T-helper 17 cell (primary cell): ENCODE results near the gene EIF4H. TPM values are rescaled to one million over a fixed set of nuclear protein-coding genes. Genes with fewer than 3 reads are reported as not detected.
"Not testable (repeated sequence)": the region's sequence is repeated elsewhere in the genome, so short reads cannot be mapped to it uniquely, and the experiment has no call there.

Source experiments
- ATAC-seq: fragments of 150-1000 bp; cut with Tn5 transposase; 2 replicates; pipeline ENCODE4 v1.10.0; 2021; ENCODE audit warnings: mild to moderate bottlenecking, moderate library complexity
- DNase-seq, 3 donors: peaks; one replicate each; pipeline versions ENCODE4 v3.0.0 to v3.0.0-alpha.2; 2020 to 2021
- H3K9me3 ChIP-seq: one replicate; pipeline ENCODE4 v1.7.0; 2013; ENCODE audit warnings: low read length, mild to moderate bottlenecking; ENCODE audit not compliant: control insufficient read depth, poor library complexity, severe bottlenecking
- H3K27ac Mint-ChIP-seq: one replicate; pipeline ENCODE4 v1.8.0; 2022; ENCODE audit warnings: mild to moderate bottlenecking, moderate library complexity, mixed read lengths
- H3K27me3 Mint-ChIP-seq: one replicate; pipeline ENCODE4 v1.8.0; 2022; ENCODE audit warnings: mixed read lengths
- H3K36me3 Mint-ChIP-seq: one replicate; pipeline ENCODE4 v1.8.0; 2022; ENCODE audit warnings: low read depth, mixed read lengths
- H3K4me1 Mint-ChIP-seq: one replicate; pipeline ENCODE4 v1.8.0; 2022; ENCODE audit warnings: mild to moderate bottlenecking, mixed read lengths
- H3K4me3 Mint-ChIP-seq: one replicate; pipeline ENCODE4 v1.8.0; 2022; ENCODE audit warnings: mild to moderate bottlenecking, moderate library complexity, mixed read lengths
- total RNA-seq, 4 donors: library from RNA in 2 of 4; stranded (reverse) in 2 of 4; gene quantifications; one replicate each; pipeline ENCODE4 v1.2.3 and lab custom pipeline; 2022 to 2026

EIF4H gene
- total RNA-seq, 2 donors from 2014 or later = 242 to 255 TPM

DNA sequence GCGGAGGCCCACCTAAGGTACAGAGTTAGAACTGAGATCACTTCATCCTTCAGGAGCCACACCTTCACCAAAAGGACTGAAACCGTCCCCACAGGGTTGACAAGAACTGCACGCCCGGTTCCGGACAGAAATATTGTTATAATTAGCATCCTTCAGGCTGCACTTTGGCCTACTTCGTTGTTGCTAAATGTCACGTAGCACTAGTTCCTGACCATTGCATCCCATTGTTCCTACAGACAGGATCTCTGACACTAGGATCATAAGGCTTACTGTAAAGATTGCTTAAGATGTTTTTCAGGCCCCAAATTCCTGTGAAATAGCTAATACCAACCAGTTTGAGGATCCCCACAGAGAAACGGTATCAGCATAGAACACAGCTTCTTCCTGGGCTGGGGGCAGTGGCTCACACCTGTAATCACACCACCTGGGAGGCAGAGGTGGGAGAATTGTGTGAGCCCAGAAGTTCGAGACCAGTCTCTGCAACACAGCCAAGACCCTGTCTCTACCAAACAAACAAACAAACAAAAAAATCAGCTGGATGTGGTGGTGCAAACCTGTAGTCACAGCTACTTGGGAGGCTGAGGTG is 18.3 kb upstream of the EIF4H start:
- no peaks in the 10 kb centered on the region for H3K4me1 Mint-ChIP-seq
- no peak for ATAC-seq
- no peak overlapping the region for H3K4me3 Mint-ChIP-seq

DNA sequence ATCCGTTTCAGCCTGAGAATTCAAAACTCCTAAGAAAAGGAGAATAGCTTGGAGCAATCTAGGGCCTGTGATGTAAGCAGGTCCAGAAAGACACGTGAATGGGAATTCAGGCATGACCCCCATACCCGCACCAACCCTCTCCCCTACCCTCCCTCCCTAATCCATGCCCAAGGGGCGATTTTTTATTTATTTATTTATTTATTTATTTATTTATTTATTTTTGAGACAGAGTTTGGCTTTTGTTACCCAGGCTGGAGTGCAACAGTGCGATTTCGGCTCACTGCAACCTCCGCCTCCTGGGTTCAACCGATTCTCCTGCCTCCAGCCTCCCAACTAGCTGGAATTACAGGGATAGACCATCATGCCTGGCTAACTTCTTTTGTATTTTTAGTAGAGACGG is 16.6 kb upstream of the EIF4H start:
- Mint-ChIP-seq H3K27ac (no peak overlapping the region), H3K4me3 (no peak overlapping the region), H3K4me1 (no peaks in the 10 kb centered on the region), H3K36me3 (no peaks in the 10 kb centered on the region), H3K27me3 (no peaks in the 10 kb centered on the region)
- no peaks in the 10 kb centered on the region for H3K9me3 ChIP-seq
- DNase-seq (no peak), ATAC-seq (no peak)

More for the DNA sequence above, 18.3 kb upstream of the EIF4H start:
- peaks cover 5% of the 10 kb centered on the region for H3K27me3 Mint-ChIP-seq
- H3K27ac Mint-ChIP-seq = no peak overlapping the region
- no peak for DNase-seq
- H3K36me3 Mint-ChIP-seq = no peaks in the 10 kb centered on the region
- H3K9me3 ChIP-seq = no peaks in the 10 kb centered on the region

DNA sequence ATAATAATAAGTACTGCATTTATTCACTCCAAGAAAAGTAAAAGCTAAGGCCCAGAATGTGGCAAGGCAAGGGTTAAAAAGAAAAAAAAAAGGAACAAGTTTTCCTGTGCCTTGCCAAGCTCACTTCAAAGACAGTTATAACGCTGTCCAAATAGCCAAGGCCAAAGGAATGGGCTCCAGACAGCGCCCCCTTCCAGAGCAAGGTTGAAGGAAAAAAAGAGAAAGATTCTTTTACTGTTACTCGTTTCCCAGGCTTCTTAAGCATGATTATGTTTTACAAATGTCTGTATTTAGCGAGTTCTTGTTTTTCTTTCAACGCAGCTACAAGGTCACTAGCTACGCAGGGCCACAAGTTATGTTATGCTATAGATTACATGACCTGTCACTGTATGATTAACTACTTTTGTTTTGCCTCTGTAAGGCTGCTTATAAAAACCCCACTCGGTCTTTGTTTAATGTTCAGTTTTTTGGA is 9.1 kb upstream of the EIF4H start:
- no peak overlapping the region for H3K27ac Mint-ChIP-seq
- H3K36me3 Mint-ChIP-seq = no peaks in the 10 kb centered on the region
- H3K9me3 ChIP-seq = no peaks in the 10 kb centered on the region
- no peaks in the 10 kb centered on the region for H3K4me1 Mint-ChIP-seq
- DNase-seq (no peak), ATAC-seq (no peak)
- H3K27me3 Mint-ChIP-seq = no peaks in the 10 kb centered on the region
- H3K4me3 Mint-ChIP-seq = no peak overlapping the region

DNA sequence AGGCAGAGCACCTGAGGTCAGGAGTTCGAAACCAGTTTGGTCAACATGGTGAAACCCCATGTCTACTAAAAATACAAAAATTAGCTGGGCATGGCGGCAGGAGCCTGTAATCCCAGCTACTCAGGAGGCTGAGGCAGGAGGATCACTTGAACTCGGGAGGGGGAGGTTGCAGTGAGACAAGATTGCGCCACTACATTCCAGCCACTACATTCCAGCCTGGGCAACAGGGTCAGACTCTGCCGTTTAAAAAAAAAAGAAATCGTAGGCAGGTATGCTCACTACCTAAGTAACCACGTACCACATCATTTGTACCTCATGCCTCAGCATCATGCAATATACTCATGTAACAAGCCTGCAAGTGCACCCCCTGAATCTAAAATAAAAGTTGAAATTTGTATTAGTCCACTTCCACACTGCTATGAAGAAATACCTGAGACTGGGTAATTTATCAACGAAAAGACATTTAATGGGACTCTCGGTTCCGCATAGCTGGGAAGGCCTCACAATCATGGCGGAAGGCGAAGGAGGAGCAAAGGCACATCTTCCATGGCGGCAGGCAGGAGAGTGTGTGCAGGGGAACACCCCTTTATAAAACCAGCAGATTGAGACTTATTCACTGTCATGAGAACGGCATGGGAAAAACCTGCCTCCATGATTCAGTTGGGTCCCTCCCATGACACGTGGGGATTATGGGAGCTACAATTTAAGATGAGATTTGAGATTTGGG is 8.1 kb upstream of the EIF4H start:
- DNase-seq = no peak
- no peaks in the 10 kb centered on the region for H3K9me3 ChIP-seq
- Mint-ChIP-seq H3K27ac (no peak overlapping the region), H3K27me3 (no peaks in the 10 kb centered on the region), H3K4me3 (no peak overlapping the region), H3K36me3 (no peaks in the 10 kb centered on the region), H3K4me1 (no peaks in the 10 kb centered on the region)
- ATAC-seq = no peak

DNA sequence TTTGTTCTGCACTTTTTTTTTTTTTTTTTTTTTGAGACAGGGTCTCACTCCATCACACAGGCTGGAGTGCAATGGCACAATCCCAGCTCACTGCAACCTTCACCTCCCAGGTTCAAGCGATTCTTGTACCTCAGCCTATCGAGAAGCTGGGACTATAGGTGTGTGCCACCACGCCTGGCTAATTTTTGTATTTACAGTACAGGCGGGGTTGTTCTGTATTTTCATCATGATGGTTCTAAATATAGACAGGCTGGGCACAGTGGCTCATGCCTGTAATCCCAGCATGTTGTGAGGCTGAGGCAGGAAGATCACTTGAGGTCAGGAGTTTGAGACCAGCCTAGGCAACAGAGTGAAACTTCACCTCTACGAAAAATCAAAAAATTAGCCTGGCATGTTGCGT is 6.8 kb upstream of the EIF4H start:
- H3K27me3 Mint-ChIP-seq, H3K36me3 Mint-ChIP-seq, ATAC-seq, H3K4me1 Mint-ChIP-seq, H3K4me3 Mint-ChIP-seq, DNase-seq, H3K9me3 ChIP-seq, H3K27ac Mint-ChIP-seq: not testable (repeated sequence)

DNA sequence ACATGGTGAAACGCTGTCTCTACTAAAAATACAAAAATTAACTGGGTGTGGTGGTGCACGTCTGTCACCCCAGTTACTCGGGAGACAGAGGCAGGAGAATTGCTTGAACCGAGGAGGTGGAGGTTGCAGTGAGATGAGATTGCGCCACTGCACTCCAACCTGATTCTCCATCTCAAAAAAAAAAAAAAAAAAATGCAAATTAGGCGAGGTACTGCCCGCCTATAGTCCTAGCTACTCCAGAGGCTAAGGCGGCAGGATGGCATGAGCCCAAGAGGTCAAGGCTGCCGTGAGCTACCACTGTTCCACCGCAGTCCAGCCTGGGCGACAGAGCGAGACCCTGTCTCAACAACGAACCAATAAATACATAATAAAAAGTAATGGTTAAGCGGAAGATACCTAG is 1.1 kb upstream of the EIF4H start:
- H3K27ac Mint-ChIP-seq = peak overlapping the region; percentile 90
- H3K36me3 Mint-ChIP-seq = no peaks in the 10 kb centered on the region
- H3K27me3 Mint-ChIP-seq = no peaks in the 10 kb centered on the region
- no peak for ATAC-seq
- no peak for DNase-seq
- H3K4me1 Mint-ChIP-seq = peaks cover 32% of the 10 kb centered on the region
- peak overlapping the region; percentile 89 for H3K4me3 Mint-ChIP-seq
- H3K9me3 ChIP-seq = no peaks in the 10 kb centered on the region

DNA sequence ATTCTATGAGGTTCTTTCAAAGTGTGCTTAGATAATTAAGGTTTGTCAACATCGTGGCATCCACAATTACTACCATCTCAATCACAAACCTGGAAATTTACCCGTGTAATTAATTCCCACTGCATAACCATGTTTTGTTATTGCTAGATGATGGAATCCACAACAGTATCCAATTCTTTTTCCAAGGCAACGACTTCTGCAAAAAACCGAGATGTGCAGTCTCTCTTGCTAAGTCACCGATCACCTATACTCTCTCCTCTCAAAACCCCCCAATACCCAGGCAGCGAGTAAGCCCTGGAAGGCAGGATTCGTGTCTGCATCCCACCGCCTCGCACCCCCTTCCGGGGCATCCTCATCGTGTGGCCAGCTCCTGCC is 678 bp upstream of the EIF4H start:
- no peaks in the 10 kb centered on the region for H3K9me3 ChIP-seq
- DNase-seq (no peak), ATAC-seq (no peak)
- H3K36me3 Mint-ChIP-seq = no peaks in the 10 kb centered on the region
- H3K4me3 Mint-ChIP-seq = peak overlapping the region; percentile 89
- H3K4me1 Mint-ChIP-seq = peaks cover 32% of the 10 kb centered on the region
- peak overlapping the region; percentile 90 for H3K27ac Mint-ChIP-seq
- no peaks in the 10 kb centered on the region for H3K27me3 Mint-ChIP-seq

DNA sequence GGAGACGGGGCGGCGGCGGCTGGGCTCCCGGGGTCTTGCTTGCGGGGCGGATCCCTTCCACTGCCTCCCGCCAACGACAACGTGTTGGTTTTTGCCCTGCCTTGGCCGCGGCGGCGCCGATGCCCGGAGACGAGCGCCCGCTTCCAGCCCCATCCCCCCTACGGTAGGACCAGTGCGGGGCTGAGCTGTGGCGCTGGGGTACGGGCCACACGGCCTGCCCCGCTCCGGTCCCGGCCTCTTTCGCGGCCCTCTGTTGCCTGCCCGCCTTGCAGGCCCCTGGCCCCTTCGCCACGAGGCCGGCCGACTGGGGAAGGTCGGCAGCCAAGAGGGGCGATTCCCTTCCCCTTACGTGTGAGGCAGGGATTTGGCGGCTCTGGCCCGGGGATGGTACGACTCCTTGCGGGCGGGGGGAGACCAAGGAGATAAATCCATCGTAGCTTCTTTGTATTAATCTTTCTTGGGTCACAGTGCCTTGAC is 488 bp downstream of the EIF4H start:
- peaks cover 40% of the 10 kb centered on the region for H3K4me1 Mint-ChIP-seq
- DNase-seq = peak in 1 of 3 donors; percentile 28
- H3K4me3 Mint-ChIP-seq = peak overlapping the region; percentile 89
- peak; percentile 54 for ATAC-seq
- no peaks in the 10 kb centered on the region for H3K27me3 Mint-ChIP-seq
- H3K27ac Mint-ChIP-seq = peak overlapping the region; percentile 90
- H3K9me3 ChIP-seq = no peaks in the 10 kb centered on the region
- no peaks in the 10 kb centered on the region for H3K36me3 Mint-ChIP-seq

DNA sequence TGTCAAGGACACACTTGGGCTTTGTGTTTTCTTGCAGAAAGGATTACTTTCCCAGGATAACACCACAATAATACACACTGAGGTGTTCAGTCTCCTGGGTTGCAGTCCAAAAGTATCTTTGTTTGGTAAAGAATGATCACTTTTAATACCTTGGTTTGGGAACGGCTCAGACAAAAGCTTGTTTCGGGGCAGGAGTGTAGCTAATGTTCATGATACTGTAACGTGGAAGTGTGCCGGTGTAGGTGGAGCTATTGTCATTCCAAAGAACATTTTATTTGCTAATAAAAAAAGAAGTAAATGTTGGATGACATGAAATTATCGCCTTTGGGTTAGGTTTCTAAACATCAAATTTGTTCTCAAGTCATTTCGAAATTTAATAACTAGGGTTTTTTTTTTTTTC is 1.2 kb downstream of the EIF4H start:
- H3K4me1 Mint-ChIP-seq = peaks cover 40% of the 10 kb centered on the region
- H3K27me3 Mint-ChIP-seq = no peaks in the 10 kb centered on the region
- H3K36me3 Mint-ChIP-seq = no peaks in the 10 kb centered on the region
- H3K27ac Mint-ChIP-seq = peak overlapping the region; percentile 90
- no peak for DNase-seq
- ATAC-seq = no peak
- peak overlapping the region; percentile 89 for H3K4me3 Mint-ChIP-seq
- no peaks in the 10 kb centered on the region for H3K9me3 ChIP-seq

DNA sequence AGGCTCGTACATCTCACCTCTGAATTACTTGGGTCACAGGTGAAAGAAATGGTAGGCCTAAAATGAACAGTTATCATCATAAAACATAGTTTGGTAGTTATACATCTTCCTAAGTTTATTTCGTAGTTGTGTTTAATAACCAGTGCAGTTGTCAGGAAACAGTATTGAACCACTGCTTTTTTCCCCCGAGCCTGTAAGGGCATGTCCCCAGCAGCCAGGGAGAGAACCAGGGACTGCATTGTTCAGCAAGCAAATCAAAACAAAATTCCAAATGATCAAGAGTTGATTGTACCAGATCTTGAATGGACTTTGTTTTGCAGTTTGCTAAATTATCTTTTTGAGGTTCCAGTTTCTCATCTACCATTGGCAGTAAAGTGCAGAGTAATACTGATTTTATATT is 2.4 kb downstream of the EIF4H start:
- Mint-ChIP-seq H3K4me3 (peak overlapping the region; percentile 53), H3K4me1 (peaks cover 49% of the 10 kb centered on the region), H3K27me3 (no peaks in the 10 kb centered on the region), H3K36me3 (no peaks in the 10 kb centered on the region), H3K27ac (peak overlapping the region; percentile 90)
- DNase-seq (no peak), ATAC-seq (no peak)
- H3K9me3 ChIP-seq = no peaks in the 10 kb centered on the region

DNA sequence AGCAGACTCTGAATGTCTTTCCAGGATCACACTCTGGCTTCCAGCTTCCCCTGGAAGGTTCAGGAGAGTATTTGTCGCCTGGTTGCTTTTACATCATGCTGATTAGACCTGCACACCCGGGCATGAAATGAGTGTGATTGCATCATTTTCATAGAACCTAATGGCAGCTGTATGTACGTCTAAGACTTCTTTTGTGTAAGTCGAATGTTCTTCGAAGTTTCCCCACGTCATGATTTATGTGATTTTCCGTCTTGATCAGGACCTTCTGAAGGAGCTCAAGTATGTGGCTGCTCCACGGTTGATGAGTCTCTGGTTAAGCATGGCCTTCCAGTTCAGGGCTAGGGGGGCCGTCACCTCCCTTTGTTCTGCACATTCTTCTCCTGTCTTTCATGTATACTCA is 4.5 kb downstream of the EIF4H start:
- peaks cover 57% of the 10 kb centered on the region for H3K4me1 Mint-ChIP-seq
- H3K27me3 Mint-ChIP-seq = no peaks in the 10 kb centered on the region
- peak overlapping the region; percentile 74 for H3K4me3 Mint-ChIP-seq
- no peak for ATAC-seq
- no peaks in the 10 kb centered on the region for H3K36me3 Mint-ChIP-seq
- peak overlapping the region; percentile 59 for H3K27ac Mint-ChIP-seq
- no peak for DNase-seq
- no peaks in the 10 kb centered on the region for H3K9me3 ChIP-seq

DNA sequence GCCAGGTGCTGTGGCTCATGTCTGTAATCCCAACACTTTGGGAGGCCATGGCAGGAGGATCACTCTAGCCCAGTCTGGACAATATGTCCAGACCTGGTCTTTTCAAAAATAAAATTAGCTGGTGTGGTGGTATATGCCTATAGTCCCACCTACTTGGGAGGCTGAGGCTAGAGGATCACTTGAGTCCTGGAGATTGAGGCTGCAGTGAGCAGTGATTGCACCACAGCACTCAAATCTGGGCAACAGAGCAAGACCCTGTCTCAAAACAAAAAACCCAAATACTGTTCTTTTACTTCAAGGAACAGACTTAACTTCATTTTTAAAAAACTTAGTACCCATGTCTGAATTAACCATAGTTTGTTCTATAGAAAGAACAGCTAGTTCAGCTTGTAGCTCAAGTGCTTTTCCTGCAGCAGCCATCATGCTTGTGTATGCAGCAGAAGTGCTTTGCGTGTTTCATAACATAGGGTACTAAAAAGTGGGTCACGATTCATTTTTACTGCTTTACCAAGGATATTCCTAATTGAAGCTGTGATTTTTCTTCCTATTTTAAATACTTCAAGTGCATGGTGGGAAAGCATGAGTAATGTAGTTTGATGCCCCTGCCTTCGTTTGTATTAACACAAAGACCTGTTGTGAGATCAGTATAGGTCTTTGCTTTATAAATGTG is 5.9 kb downstream of the EIF4H start:
- Mint-ChIP-seq H3K4me3 (no peak overlapping the region), H3K36me3 (no peaks in the 10 kb centered on the region), H3K27ac (peak overlapping the region; percentile 11), H3K4me1 (peaks cover 66% of the 10 kb centered on the region), H3K27me3 (no peaks in the 10 kb centered on the region)
- ATAC-seq (no peak), DNase-seq (no peak)
- H3K9me3 ChIP-seq = no peaks in the 10 kb centered on the region

DNA sequence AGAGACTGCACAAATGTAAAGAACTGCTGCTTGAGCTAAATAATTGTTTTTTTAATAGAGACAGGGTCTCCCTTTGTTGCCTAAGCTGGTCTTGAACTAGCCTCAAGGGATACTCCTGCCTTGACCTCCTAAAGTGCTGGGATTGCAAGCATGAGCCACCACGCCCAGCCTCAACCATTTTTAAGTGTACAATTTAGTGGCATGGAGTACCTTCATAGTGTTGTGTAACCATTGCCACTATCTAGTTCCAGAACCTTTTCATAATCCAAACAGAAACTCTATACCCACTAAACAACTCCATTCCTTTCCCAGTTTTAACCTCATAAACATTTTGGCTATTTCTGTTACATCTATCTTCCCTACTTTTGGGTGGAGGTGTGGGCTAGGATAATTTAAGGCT is 6.7 kb downstream of the EIF4H start:
- no peaks in the 10 kb centered on the region for H3K36me3 Mint-ChIP-seq
- H3K4me3 Mint-ChIP-seq = no peak overlapping the region
- ATAC-seq = no peak
- no peaks in the 10 kb centered on the region for H3K9me3 ChIP-seq
- H3K27me3 Mint-ChIP-seq = no peaks in the 10 kb centered on the region
- H3K4me1 Mint-ChIP-seq = peaks cover 70% of the 10 kb centered on the region
- no peak for DNase-seq
- H3K27ac Mint-ChIP-seq = peak overlapping the region; percentile 11
